Fibroblast of upper back skin (primary cell): ENCODE results near the gene IRS1.
A peak's percentile ranks its signal among the peaks of the same experiment; 100 is the strongest.

Experiments used
- DNase-seq: peaks from one replicate; pipeline ENCODE4 v3.0.0-alpha.2; 2013

Gene IRS1

DNA sequence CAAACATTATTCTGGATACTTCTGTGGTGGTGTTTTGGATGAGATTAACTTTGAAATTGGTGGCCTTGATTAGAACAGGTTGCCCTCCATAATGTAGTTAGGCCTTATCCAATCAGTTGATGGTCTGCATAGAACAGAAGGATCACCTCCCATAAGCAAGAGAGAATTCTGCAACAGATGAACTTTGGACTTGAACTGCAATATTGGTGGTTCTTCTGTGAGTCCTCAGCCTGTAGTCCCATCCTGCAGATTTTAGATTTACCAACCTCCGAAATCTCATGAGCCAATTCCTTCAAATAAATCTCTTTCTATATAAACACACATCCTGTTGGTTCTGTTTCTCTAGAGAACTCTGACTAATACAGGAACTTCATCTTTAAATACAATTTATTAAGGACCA, 81.9 kb downstream of the IRS1 start:
- DNase-seq, result no peak

GRCh38 chr2:226716126-226716525, 83.5 kb downstream of the IRS1 start:
- DNase-seq, result no peak

DNA sequence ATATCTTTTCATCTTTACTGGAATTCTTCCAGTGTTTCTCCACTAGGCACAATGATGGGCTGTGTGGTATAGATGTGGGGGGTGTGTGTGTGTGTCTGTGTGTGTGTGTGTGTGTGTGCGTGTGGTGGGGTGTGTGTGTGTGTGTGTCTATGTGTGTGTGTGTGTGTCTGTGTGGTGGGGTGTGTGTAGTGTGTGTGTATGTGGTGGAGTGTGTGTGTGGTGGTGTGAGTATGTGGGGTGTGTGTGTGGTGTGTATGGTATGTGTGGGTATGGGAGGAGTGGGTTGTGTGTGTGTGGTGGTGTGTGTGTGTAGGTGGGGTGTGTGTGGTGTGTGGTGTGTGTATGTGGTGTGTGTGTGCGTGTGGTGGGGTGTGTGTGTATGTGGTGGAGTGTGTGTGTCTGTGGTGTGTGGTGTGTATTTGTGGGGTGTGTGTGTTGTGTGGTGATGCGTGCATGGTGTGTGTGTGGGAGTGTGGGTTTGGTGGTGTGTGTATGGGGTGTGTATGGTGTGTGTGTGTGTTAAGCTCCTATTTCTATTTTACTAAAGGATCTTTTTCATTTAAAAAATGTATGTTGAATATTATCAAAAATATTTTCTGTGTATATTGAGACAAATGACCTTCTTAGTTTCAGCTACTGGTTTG, 84.2 kb downstream of the IRS1 start:
- no peak for DNase-seq

GRCh38 chr2:226712941-226713340, 86.7 kb downstream of the IRS1 start:
- no peak for DNase-seq

- DNase-seq, result no peak
Observed at GRCh38 chr2:226711606-226712296, 87.9 kb downstream of the IRS1 start.

- peak; percentile 74 for DNase-seq
Observed at GRCh38 chr2:226707499-226707898, 92.1 kb downstream of the IRS1 start.

DNA sequence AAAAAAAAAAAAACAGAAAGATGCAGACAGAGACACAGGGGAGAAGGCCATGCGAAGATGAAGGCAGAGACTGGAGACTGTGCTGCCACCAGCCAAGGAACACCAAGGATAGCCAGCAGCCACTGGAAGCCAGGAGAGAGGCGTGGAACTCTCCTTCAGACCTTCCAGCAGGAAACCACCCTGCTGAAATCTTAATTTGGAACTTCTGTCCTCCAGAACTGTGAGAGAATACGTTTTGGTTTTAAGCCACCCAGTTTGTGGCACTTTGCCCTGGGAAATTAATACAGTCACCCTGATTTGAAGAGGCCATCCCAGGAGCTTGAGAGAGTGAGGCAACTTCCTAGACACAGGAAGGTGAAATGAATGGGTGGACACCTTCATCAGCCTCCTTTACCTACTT, 93.7 kb downstream of the IRS1 start:
- no peak for DNase-seq

GRCh38 chr2:226705133-226705886, 94.3 kb downstream of the IRS1 start:
- DNase-seq, result no peak

DNA sequence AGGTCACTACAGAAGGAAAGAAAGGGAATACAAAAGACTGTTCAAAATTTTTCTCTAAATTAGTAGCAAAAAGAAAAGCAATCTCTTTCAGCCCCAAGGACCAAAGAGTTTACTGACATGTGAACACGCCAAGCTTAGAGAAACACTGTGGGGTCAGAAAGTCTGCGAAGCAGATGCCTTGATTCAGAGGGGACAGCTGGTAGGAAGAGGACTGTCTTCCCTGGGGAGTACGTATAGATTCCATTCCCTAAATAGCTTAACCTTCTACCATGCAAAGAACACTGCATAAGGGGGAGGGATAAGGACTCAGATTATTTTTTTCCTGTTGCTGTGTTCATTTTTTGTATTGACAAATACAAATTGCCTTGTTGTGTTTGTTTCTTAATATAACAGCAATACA, 96.1 kb downstream of the IRS1 start:
- DNase-seq, result peak; percentile 51

- DNase-seq, result no peak
Observed at GRCh38 chr2:226702376-226702775, 97.2 kb downstream of the IRS1 start.

- peak; percentile 99 for DNase-seq
Observed at GRCh38 chr2:226701052-226701451, 98.6 kb downstream of the IRS1 start.

GRCh38 chr2:226699321-226699720, 100.3 kb downstream of the IRS1 start:
- DNase-seq, result peak; percentile 58

DNA sequence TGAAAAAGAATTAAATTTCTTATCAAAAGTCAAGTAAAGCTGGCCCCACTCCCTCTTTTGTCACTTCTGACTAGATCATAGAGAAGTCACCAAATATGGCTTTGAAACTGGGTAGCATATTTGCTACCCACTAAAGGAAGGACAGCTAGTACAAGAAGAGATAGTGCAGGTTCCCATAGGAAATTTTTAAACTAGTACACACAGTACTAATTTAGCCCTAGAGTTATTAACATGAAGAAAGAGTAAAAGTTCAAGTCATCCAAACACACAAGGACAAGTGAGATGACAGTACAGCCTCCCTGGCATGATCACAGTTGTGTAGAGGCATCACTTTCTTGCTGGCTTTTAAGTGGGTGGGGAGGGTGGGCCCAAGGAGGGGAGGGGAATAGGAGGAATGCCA, 100.9 kb downstream of the IRS1 start:
- no peak for DNase-seq

- DNase-seq, result no peak
Observed at GRCh38 chr2:226694586-226695284, 104.9 kb downstream of the IRS1 start.

DNA sequence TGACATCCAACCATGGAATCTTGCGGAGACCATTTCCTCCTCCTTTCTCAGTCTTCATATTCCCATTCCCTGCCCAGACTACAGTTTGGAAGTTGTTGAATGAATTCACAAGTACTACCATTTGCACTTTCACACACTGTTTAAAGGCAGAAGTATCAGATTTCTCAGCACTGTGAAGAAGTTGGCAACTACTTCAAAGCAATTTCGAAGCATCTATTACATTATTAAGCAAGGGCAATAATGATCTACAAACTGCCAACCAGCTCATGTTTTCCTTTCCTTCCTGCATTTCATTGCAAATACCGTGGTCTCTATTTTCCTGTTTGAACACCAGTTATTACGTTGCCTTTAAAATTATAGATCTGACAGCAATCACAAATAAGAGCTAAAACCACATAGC, 105.5 kb downstream of the IRS1 start:
- no peak for DNase-seq

GRCh38 chr2:226693521-226693920, 106.1 kb downstream of the IRS1 start:
- DNase-seq, result no peak

DNA sequence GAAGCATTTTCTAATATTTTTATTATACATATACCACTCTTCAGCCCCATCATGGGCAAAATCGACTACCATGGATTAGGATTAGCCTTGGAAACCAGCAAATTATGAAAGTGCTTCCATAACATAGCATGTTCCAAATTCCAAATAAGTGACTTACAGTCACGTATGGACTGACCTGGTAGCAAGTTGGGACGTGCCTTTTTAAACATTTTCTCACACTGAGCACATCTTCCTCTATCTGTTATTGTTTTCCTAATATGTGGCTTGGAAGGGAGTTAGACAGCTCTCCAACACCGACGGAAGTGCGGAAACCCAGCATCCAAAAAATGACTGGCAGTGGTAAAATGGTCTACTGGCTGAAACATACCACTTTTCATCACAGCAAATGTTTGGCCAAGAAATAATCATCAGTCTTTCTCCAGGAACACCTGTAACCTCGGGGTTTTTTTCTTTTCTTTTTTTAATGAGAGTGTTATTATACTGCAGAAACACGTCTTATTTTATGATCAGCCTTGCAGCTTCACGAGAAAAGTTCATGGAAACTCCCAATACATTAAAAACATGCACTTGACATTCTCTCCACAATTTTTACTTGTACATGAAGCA, 107.0 kb downstream of the IRS1 start:
- DNase-seq, result no peak

DNA sequence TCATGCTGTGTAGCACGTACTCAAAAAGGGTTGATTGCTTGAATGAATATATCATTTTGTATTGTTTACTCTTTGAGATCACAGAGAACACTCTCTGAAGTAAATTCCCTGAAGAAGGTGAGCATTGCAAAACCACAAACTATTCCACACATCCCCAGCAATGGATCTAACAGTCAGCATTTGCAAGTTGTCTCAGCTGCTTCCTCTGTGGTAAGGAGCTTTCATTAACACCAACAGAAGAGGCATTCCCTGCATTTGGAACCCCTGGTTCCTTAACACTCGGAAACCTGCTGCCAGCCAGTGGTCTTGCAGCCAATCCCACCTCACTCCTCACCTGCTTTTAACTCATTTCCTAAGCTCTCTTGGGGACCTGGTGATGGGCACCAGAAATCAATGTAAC, 108.4 kb downstream of the IRS1 start:
- no peak for DNase-seq

GRCh38 chr2:226690461-226691024, 109.1 kb downstream of the IRS1 start:
- DNase-seq, result no peak

DNA sequence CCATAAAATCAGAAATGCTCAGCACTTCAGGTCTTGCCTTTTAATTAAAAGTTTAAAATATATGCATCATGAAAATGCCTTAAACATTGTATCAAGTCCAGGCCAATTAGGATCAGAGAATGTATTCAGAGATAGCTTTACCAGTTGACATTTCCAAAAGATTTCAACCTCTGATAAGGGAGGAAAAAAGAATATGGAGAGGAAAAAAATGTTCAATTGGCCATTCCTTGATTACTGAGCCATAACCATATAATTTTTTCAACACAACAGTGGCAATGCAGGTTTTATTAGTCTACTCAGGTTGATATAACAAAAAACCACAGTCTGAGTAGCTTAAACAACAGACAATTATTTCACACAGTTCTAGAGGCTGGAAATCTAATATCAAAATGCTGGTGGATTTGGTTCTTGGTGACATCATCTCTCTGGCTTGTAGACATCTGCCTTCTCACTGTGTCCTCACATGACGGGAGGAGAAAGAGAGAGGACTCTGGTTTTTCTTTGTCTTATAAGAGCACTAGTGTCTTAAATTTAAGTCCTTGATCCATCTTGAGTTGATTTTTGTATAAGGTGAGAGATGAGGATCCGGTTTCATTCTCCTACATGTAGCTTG, 111.9 kb downstream of the IRS1 start:
- no peak for DNase-seq

GRCh38 chr2:226684563-226684959, 115.1 kb downstream of the IRS1 start:
- DNase-seq, result no peak

- DNase-seq, result no peak
Observed at GRCh38 chr2:226683944-226684562, 115.6 kb downstream of the IRS1 start.
